Measurements from ENCODE around the gene CDC27.
"Not testable (repeated sequence)": the region's sequence is repeated elsewhere in the genome, so short reads cannot be mapped to it uniquely, and the experiment has no call there.

Gene CDC27

DNA sequence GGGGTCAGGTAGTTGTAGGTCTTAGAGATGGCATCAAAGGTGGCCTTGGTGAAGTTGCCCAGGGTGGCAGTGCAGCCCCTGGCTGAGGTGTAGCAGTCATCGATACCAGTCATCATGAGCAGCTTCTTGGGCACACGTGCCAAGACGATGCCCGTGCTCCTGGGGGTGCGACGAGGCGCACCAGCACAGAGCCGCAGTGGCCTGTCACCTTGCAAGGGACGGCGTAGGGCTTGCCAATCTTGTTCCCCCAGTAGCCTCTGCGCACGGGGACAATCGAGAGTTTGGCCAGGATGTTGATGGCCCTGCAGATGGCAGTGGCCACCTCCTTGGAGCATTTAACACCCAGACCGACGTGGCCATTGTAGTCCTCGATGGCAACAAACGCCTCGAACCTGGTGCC lies 29.8 kb downstream of the CDC27 start:
- Histone ChIP-seq H4K20me1 (ENCODE audit: control insufficient read depth, insufficient read depth, low read depth, low read length) (no peaks in the 10 kb centered on the region), H3K27ac (ENCODE audit: low read depth, low read length) (no peak overlapping the region), H3F3A (ENCODE audit: control insufficient read depth, insufficient read depth) (peaks cover 10% of the 10 kb centered on the region), H3K27me3 (ENCODE audit: control insufficient read depth, low read length) (no peaks in the 10 kb centered on the region), H3K9me3 (ENCODE audit: control insufficient read depth, insufficient read depth, low read length) (no peaks in the 10 kb centered on the region), H3K4me3 (ENCODE audit: low read length) (no peak overlapping the region), H3K9me2 (replicated peaks; ENCODE audit: control insufficient read depth, low read length) (no peaks in the 10 kb centered on the region), H3K79me2 (ENCODE audit: control insufficient read depth, low read length) (peaks cover 21% of the 10 kb centered on the region), H3K4me2 (ENCODE audit: low read length) (no peak overlapping the region), H3K4me1 (ENCODE audit: control insufficient read depth, low read length) (peaks cover 32% of the 10 kb centered on the region), H3K36me3 (ENCODE audit: control insufficient read depth, low read length) (peaks cover 88% of the 10 kb centered on the region)
- TF ChIP-seq, protein P1, sequence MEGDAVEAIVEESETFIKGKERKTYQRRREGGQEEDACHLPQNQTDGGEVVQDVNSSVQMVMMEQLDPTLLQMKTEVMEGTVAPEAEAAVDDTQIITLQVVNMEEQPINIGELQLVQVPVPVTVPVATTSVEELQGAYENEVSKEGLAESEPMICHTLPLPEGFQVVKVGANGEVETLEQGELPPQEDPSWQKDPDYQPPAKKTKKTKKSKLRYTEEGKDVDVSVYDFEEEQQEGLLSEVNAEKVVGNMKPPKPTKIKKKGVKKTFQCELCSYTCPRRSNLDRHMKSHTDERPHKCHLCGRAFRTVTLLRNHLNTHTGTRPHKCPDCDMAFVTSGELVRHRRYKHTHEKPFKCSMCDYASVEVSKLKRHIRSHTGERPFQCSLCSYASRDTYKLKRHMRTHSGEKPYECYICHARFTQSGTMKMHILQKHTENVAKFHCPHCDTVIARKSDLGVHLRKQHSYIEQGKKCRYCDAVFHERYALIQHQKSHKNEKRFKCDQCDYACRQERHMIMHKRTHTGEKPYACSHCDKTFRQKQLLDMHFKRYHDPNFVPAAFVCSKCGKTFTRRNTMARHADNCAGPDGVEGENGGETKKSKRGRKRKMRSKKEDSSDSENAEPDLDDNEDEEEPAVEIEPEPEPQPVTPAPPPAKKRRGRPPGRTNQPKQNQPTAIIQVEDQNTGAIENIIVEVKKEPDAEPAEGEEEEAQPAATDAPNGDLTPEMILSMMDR (IDR thresholded peaks at IDR 0.05; ENCODE audit: low read depth, low read length, poor library complexity, severe bottlenecking), result no peak
- no peak for TF ChIP-seq EZH2phosphoT487 (IDR thresholded peaks at IDR 0.05; ENCODE audit: borderline replicate concordance, low read length)

DNA sequence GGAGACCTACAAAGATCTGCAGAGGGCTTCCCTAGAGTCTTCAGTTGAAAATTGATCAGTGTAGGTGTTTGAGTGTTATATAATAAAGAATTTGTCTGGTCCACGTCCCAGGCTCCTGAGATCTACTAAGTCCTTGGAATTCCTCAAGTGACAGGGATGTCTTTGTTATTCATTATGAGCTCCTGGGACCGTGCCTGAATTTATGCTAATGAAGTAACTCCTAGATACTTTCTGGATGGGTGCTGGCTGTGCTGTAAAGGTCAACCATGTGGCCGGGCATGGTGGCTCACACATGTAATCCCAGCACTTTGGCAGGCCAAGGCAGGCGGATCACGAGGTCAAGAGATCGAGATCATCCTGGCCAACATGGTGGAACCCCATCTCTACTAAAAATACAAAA lies 43.7 kb downstream of the CDC27 start:
- Histone ChIP-seq H3K9me2 (replicated peaks; ENCODE audit: control insufficient read depth, low read length) (no peaks in the 10 kb centered on the region), H3K27ac (ENCODE audit: low read depth, low read length) (no peak overlapping the region), H3K4me3 (ENCODE audit: low read length) (no peak overlapping the region), H3K4me2 (ENCODE audit: low read length) (no peak overlapping the region), H3K27me3 (ENCODE audit: control insufficient read depth, low read length) (no peaks in the 10 kb centered on the region), H4K20me1 (ENCODE audit: control insufficient read depth, insufficient read depth, low read depth, low read length) (no peaks in the 10 kb centered on the region), H3K79me2 (ENCODE audit: control insufficient read depth, low read length) (no peaks in the 10 kb centered on the region), H3K9me3 (ENCODE audit: control insufficient read depth, insufficient read depth, low read length) (no peaks in the 10 kb centered on the region), H3K4me1 (ENCODE audit: control insufficient read depth, low read length) (no peaks in the 10 kb centered on the region), H3K36me3 (ENCODE audit: control insufficient read depth, low read length) (peaks cover 76% of the 10 kb centered on the region), H3F3A (ENCODE audit: control insufficient read depth, insufficient read depth) (peaks cover 3% of the 10 kb centered on the region; the same call in 1 of the 2 replicates)
- TF ChIP-seq, protein P1 (IDR thresholded peaks at IDR 0.05; ENCODE audit: low read depth, low read length, poor library complexity, severe bottlenecking), result no peak
- TF ChIP-seq EZH2phosphoT487 (IDR thresholded peaks at IDR 0.05; ENCODE audit: borderline replicate concordance, low read length), result no peak

DNA sequence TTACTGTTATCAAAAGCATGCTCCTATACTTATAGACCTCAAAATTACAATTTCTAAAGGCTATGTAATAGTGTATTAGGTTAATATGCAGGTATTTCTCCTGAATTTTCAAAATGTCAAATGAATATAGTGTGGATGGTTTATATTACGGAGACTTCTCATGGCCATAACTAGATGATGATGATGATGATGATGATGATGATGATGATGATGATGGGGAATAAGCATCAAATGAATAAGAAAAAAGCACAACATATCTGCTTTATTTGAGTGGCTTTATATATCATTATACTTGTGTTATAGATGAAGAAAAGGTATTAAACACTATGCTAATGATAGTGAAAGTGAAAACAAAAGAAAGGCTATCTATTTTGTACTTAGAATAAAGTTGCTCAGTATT lies 53.9 kb downstream of the CDC27 start:
- Histone ChIP-seq H3K9me3 (ENCODE audit: control insufficient read depth, insufficient read depth, low read length) (no peaks in the 10 kb centered on the region), H3K36me3 (ENCODE audit: control insufficient read depth, low read length) (peaks cover 73% of the 10 kb centered on the region), H3K27me3 (ENCODE audit: control insufficient read depth, low read length) (no peaks in the 10 kb centered on the region), H3K4me3 (ENCODE audit: low read length) (no peak overlapping the region), H4K20me1 (ENCODE audit: control insufficient read depth, insufficient read depth, low read depth, low read length) (no peaks in the 10 kb centered on the region), H3K9me2 (replicated peaks; ENCODE audit: control insufficient read depth, low read length) (no peaks in the 10 kb centered on the region), H3K4me1 (ENCODE audit: control insufficient read depth, low read length) (no peaks in the 10 kb centered on the region), H3K79me2 (ENCODE audit: control insufficient read depth, low read length) (no peaks in the 10 kb centered on the region), H3K4me2 (ENCODE audit: low read length) (no peak overlapping the region), H3K27ac (ENCODE audit: low read depth, low read length) (no peak overlapping the region), H3F3A (ENCODE audit: control insufficient read depth, insufficient read depth) (no peaks in the 10 kb centered on the region)
- TF ChIP-seq, protein P1 (IDR thresholded peaks at IDR 0.05; ENCODE audit: low read depth, low read length, poor library complexity, severe bottlenecking), result no peak
- TF ChIP-seq EZH2phosphoT487 (IDR thresholded peaks at IDR 0.05; ENCODE audit: borderline replicate concordance, low read length), result no peak

DNA sequence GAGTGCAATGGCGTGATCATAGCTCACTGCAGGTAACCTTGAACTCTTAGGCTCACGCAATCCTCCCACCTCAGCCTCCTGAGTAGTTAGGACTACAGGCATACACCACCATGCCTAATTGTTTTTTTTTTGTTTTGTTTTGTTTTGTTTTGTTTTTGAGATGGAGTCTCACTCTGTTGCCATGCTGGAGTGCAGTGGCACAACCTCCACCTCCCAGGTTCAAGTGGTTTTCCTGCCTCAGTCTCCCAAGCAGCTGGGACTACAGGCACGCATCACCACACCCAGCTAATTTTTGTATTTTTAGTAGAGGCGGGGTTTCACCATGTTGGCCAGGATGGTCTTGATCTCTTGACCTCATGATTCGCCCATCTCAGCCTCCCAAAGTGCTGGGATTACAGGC lies 54.7 kb downstream of the CDC27 start:
- H3K9me3 ChIP-seq (ENCODE audit: control insufficient read depth, insufficient read depth, low read length); H3K4me2 ChIP-seq (ENCODE audit: low read length); H3K27me3 ChIP-seq (ENCODE audit: control insufficient read depth, low read length); H3K4me3 ChIP-seq (ENCODE audit: low read length); H3F3A ChIP-seq (ENCODE audit: control insufficient read depth, insufficient read depth); H3K4me1 ChIP-seq (ENCODE audit: control insufficient read depth, low read length); H4K20me1 ChIP-seq (ENCODE audit: control insufficient read depth, insufficient read depth, low read depth, low read length); H3K9me2 ChIP-seq (replicated peaks; ENCODE audit: control insufficient read depth, low read length); H3K79me2 ChIP-seq (ENCODE audit: control insufficient read depth, low read length); H3K27ac ChIP-seq (ENCODE audit: low read depth, low read length): not testable (repeated sequence)
- H3K36me3 ChIP-seq (ENCODE audit: control insufficient read depth, low read length), result peaks cover 70% of the 10 kb centered on the region
